ENCODE data around the gene MSH5. TPM values are rescaled to one million over a fixed set of nuclear protein-coding genes. Genes with fewer than 3 reads are reported as not detected.
A peak's percentile ranks its signal among the peaks of the same experiment; 100 is the strongest.

MSH5 gene
- total and polyA plus RNA-seq, 9 of the 15 experiments (the other 6 are each of a cell fraction or from before 2014, with no cell fraction given), result 12.5 to 104 (median 46.6) TPM

- TF ChIP-seq JUN (IDR thresholded peaks at IDR 0.05; ENCODE audit: borderline replicate concordance, low read depth, low read length), result no peak
- TF ChIP-seq JUN (CRISPR knock-in tag; IDR thresholded peaks at IDR 0.05; ENCODE audit: borderline replicate concordance), result peak; percentile 82; the same call in 1 of the 2 replicates
- TF ChIP-seq ZBTB40 (IDR thresholded peaks at IDR 0.05), result peak; percentile 36; the same call in 1 of the 2 replicates
- TF ChIP-seq ZBTB40 (CRISPR knock-in tag; IDR thresholded peaks at IDR 0.05), result no peak
- peak; percentile 28 for TF ChIP-seq U2AF1 (optimal IDR thresholded peaks at IDR 0.05; ENCODE audit: low read depth, low read length)
- TF ChIP-seq SMAD3 (CRISPR knock-in tag; conservative IDR thresholded peaks at IDR 0.05), result 0 out of 2 replicates have a peak, but pooled peaks have one; percentile 35
- TF ChIP-seq TAL1 (IDR thresholded peaks at IDR 0.05), result peak; percentile 33
- TF ChIP-seq MTA3 (IDR thresholded peaks at IDR 0.05; ENCODE audit: borderline replicate concordance), result peak; percentile 35; the same call in 1 of the 2 replicates
- TF ChIP-seq ZNF3 (CRISPR knock-in tag; IDR thresholded peaks at IDR 0.05), result no peak
- TF ChIP-seq ARNT (IDR thresholded peaks at IDR 0.05), result peak in 1 of 2 experiments; percentile 80; a peak in 2 of 4 replicates
- TF ChIP-seq CXXC5 (CRISPR knock-in tag; IDR thresholded peaks at IDR 0.05), result 0 out of 2 replicates have a peak, but pooled peaks have one; percentile 26
- TF ChIP-seq THRA (IDR thresholded peaks at IDR 0.05), result no peak
- TF ChIP-seq MEF2D (tag; conservative IDR thresholded peaks at IDR 0.05; ENCODE audit: low read depth), result 0 out of 2 replicates have a peak, but pooled peaks have one; percentile 30
- peak; percentile 68 for TF ChIP-seq BRD9 (IDR thresholded peaks at IDR 0.05; ENCODE audit: low read depth, partially characterized antibody)
- TF ChIP-seq SMARCB1 (IDR thresholded peaks at IDR 0.05; ENCODE audit: insufficient read length, low read depth), result peak; percentile 99
- 0 out of 2 replicates have a peak, but pooled peaks have one; percentile 43 for TF ChIP-seq THRB (CRISPR knock-in tag; conservative IDR thresholded peaks at IDR 0.05)
- peak in 1 of 2 experiments; percentile 71; a peak in 2 of 4 replicates for TF ChIP-seq HDAC1 (IDR thresholded peaks at IDR 0.05)
These were observed 54.6 kb downstream of the MSH5 start (continued) for GRCh38 chr6:31794294-31794865.
